ENCODE results near the gene MRPL37.
"Not testable (repeated sequence)": the region's sequence is repeated elsewhere in the genome, so short reads cannot be mapped to it uniquely, and the experiment has no call there.

Gene MRPL37

DNA sequence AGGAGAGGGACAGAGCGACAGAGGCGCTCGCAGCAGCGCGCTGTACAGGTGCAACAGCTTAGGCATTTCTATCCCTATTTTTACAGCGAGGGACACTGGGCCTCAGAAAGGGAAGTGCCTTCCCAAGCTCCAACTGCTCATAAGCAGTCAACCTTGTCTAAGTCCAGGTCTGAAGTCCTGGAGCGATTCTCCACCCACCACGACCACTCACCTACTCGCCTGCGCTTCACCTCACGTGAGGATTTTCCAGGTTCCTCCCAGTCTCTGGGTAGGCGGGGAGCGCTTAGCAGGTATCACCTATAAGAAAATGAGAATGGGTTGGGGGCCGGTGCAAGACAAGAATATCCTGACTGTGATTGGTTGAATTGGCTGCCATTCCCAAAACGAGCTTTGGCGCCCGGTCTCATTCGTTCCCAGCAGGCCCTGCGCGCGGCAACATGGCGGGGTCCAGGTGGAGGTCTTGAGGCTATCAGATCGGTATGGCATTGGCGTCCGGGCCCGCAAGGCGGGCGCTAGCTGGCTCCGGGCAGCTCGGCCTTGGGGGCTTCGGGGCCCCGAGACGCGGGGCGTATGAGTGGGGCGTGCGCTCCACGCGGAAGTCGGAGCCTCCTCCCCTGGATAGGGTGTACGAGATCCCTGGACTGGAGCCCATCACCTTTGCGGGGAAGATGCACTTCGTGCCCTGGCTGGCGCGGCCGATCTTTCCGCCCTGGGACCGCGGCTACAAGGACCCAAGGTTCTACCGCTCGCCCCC lies at the start of gene MRPL37, which contains the start of gene CYB5RL:
MRPL37 (plus strand) TSS at position 403 of the 754 bp plus-strand sequence; CDS start at position 480, 77 bp downstream.
CYB5RL (minus strand) TSS at position 266 of the 754 bp plus-strand sequence. CDS start 4,414 bp downstream, outside the sequence.
- peak; percentile 82 for DNase-seq

DNA sequence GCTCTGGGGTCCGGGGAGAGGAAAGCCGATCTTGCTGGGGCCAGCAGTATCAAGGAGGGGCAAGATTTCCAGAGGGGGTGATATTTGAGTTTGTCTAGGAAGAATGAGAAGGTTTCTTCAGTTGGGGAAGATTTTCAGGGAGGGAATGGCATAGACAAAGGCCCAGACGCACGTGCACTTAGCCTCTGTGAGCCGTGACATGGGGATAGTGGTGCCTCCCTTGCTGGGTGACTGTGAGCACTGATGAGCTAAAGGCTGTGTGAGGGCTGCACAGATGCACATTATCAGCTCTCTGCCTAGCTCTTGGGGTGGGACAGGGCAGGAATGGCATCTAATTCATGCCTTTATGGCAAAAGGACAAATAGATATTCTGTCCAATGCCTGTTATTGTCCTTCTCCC lies 49.0 kb upstream of the MRPL37 start:
- no peak for DNase-seq

DNA sequence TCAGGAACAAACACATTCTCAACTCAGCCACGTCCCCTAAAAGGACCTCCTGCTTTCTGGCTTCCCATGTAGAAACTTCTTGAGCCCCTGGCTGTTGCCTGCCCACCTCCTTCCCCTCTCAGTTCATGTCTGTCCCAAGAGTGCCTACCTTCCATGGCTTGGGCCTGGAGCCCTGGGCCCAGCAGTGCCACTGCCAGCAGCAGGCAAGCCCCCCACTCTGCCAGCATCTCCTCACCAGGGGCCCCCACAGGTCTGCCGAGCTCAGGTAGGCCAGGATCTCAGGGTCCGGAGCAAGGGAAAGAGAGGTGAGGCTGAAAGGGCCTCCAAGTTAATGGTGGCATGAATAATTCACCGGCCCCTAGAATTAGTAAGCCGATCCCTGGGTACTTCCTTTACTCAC lies 47.3 kb upstream of the MRPL37 start, which contains the start of gene CDCP2:
CDCP2 (minus strand) TSS at position 305 of the 400 bp plus-strand sequence; CDS start at position 227, 78 bp downstream.
- DNase-seq = no peak

DNA sequence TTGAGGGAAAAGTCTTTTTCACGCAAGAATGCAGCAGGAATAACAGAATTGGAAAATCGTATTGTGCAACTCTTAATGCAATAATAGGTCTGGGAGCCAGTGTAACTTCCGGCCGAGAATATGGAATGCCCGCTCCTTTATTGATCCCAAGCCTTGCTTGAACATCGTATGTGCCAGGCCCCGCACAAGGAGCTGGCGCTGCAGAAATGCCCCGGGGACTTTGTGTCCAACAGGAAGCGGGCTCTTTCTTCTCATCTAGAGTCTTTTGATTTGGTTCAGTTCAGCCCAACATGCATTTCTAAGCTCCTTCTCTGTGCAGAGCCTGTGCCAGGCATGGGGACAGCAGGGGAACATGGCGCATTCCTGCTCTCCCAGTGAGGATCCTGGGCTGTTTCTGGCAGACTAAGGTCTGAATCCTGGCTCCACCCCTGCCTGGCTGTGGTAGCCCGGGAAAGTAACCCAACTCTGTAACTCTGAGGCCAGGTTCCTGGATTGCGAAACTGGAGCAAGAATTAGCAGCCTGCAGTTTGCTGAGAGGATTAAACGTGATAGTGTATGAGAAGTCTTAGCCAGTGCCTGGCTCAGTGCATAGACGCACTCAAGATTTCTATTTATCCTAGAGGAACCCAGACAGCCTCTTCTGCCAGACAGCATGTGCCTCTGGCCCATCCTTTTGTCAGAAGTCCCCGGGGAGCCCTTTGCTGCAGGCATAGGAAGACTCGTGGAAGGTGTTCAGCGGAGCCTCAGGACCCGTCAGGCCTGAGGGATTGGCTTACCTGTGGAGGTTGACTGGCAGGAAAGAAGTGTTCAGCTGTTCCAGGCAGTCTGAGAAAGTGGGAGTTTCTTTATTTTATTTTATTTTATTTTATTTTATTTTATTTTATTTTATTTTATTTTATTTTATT lies 46.2 kb upstream of the MRPL37 start:
- DNase-seq = no peak

DNA sequence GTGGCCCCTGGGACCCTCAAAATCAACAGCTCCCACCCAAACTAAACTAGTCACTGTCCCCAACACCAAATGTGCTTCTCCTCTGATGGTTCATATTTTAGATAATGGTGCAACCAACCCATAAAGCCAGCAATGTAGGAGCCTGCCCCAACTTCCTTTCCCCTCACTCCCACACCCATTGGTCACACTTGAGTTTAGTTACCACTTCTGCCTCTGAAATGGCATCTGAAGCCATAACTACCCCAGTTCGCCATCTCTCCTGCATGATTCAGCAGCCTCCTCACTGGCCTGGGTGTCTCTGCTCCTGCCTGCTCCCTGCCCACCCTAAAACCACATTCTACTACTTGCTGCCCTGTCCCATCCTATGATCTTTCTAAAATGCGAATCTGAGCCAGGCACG lies 43.8 kb upstream of the MRPL37 start:
- no peak for DNase-seq

- DNase-seq = no peak
Measured at GRCh38 chr1:54156986-54157385, 43.0 kb upstream of the MRPL37 start.

GRCh38 chr1:54157401-54157800 lies 42.6 kb upstream of the MRPL37 start:
- no peak for DNase-seq

- DNase-seq = no peak
Measured at GRCh38 chr1:54158071-54158470, 41.9 kb upstream of the MRPL37 start.

DNA sequence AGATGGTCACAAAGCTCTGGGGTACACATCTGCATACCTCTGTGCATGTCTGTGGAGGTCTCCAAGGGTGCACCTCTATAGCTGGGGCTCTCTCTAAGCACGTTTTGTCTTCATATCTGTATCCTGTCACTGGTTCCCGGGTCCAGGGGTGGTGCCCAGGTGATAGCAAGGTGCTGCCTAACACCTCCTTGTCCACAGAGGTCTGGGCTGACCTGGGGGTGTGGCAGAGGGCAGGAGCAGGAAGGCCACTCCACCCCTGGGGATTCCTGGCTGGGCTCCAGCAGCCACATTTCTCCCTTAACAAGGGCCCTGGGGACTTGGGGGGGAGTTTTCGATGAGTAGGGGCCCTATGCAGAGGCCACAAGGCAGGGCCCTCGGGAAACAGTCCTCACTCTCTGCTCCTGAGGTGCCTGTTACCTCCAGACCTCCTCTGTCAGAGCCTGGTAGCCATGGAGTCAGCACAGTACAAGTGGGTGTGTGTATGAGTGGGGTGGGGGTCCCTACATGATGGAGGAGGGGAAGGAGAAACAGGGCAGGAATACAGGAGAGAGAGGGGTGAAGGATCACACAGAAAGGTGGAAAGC lies 40.1 kb upstream of the MRPL37 start:
- no peak for DNase-seq

- no peak for DNase-seq
Measured at GRCh38 chr1:54160351-54160750, 39.6 kb upstream of the MRPL37 start.

- DNase-seq = no peak
Measured at GRCh38 chr1:54161495-54162168, 38.3 kb upstream of the MRPL37 start.

DNA sequence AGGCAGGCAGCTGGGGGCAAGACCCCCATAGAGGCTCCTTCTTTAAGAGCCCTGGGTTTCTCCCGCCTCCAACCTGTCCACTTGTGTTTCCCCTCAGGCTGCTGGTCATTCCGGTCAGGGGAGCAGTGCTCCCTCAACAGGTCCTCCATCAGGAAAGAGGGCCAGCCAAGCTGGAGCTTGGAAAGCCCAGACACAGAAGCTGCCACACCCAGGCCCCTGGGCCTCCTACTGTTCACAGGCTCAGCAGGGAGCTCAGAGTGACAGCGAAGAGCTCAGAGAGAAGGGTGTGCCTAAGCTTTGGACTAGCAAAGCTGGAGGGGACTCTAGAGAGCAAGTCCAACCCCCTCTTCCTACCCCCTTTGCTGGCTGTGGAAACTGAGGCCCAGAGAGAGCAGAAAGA lies 36.9 kb upstream of the MRPL37 start:
- no peak for DNase-seq

DNA sequence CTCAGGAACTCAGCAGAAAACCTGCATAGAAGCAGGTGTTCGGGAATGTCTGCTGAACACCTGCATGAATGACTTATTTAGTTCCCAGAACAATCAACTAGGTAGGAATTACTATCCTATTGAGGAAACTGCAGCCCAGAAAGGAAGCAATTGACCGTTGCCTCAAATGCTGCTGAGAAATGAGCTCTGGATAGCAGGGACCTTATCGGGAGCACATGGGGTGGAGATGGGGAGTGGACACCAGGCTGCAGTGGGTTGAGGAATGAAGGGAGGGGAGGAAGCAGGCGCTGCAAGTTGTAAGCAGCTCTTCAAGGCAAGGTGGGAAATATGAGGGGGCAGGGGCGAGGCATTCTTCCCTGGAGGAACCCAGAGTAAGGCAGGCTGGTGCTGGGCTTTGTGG lies 36.4 kb upstream of the MRPL37 start:
- DNase-seq = no peak

- no peak for DNase-seq
Measured at GRCh38 chr1:54165146-54165545, 34.8 kb upstream of the MRPL37 start.

GRCh38 chr1:54166357-54166756 lies 33.6 kb upstream of the MRPL37 start:
- DNase-seq = not testable (repeated sequence)

- no peak for DNase-seq
Measured at GRCh38 chr1:54167422-54168139, 32.4 kb upstream of the MRPL37 start.

DNA sequence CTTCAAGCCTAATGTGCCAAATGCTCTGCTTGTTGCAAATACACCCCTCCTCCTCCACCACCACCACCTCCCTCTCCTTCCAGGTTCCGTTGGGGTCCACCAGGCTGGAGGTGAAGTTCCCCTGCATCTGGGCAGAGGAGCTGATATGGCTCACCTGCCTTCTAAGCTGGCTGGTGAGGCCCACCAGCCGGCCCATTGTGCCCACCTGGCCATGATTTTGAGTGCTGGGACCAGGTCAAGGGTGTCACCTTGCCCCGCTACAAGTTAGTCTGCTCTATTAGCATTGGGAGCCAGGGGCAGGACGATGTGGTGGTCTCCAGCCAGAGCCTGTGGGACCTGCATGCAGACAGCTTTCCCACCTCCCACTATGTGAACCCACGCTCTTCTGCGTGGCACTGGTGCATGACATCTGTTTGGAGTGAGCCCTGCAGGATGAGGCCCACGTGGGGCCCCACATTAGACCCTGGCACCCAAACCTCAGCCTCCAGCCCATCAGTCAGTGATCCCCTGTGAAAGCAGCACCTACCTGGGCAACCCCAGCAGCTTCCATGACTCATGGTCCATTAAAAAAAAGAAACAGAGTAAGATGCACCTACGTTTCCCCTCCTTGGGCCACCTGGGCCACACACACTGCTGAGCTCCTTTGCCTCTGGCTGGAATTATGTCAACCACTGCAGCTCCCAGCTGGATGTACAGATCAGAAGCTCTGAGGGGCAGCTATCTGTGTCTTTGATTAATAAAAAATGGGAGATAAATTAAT lies 31.6 kb upstream of the MRPL37 start:
- DNase-seq = no peak

DNA sequence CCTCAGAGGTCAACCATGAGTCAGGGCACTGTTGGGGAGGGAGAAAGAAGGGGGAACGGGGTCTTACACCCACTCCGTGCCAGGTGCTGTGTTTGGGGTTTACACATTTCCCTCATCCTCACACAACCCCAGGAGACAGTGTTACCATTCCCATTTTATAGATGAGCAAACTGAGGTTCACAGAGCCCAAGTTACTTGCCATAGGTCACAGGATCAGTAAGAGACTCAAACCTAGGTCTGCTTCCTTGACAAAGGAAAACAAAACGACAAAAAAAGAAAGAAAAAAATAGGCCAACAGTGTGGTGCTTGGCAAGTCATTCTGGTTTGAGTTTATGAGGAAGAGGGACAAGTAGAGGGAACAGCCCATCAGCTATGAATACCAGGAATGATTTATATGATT lies 30.9 kb upstream of the MRPL37 start:
- DNase-seq = no peak

- DNase-seq = no peak
Measured at GRCh38 chr1:54171016-54171415, 29.0 kb upstream of the MRPL37 start.

DNA sequence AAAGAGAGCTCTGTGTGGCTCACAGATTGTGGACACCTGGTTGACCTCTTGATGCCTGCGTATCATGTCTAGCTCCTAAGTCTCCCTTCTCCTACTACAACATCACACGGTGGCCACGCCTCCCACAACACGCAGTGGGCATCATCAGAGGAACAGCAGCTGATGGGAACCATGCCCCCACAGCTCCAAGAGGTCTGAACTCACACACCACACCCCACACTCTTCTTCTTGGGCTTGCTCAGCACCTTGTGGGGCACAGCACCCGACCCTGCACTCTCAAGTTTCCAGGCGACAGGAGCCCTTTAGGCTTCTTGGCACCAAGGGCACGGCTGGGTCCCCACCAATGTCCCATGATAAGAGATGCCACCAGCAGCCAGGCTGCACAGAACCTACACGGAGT lies 28.4 kb upstream of the MRPL37 start:
- DNase-seq = no peak
